Stimulated activated CD4-positive, alpha-beta T cell treated with anti-CD3 and anti-CD28 coated beads, Interleukin-1b, Interleukin-23, amount 100 ng/mL, for 24 hours (primary cell): ENCODE results near the gene SCART1.
"Not testable (repeated sequence)": the region's sequence is repeated elsewhere in the genome, so short reads cannot be mapped to it uniquely, and the experiment has no call there.

Experiments used
- DNase-seq, 4 experiments: peaks; one replicate each; pipeline ENCODE4 v3.0.0-alpha.2; 2020; ENCODE audit warnings: low read depth in 4 of 4, low spot score in 1 of 4

Gene SCART1

GRCh38 chr10:133431888-133432613 lies 21.7 kb upstream of the SCART1 start:
- DNase-seq: not testable (repeated sequence)

- DNase-seq: not testable (repeated sequence)
Observed at GRCh38 chr10:133432789-133433188, 21.0 kb upstream of the SCART1 start.

GRCh38 chr10:133438711-133439273 lies 15.0 kb upstream of the SCART1 start:
- no peak for DNase-seq

- no peak for DNase-seq
Observed at GRCh38 chr10:133439517-133440461, 14.0 kb upstream of the SCART1 start.

- DNase-seq: no peak
Observed at GRCh38 chr10:133440633-133441285, 13.0 kb upstream of the SCART1 start.

- not testable (repeated sequence) for DNase-seq
Observed at GRCh38 chr10:133441356-133441755, 12.4 kb upstream of the SCART1 start.

DNA sequence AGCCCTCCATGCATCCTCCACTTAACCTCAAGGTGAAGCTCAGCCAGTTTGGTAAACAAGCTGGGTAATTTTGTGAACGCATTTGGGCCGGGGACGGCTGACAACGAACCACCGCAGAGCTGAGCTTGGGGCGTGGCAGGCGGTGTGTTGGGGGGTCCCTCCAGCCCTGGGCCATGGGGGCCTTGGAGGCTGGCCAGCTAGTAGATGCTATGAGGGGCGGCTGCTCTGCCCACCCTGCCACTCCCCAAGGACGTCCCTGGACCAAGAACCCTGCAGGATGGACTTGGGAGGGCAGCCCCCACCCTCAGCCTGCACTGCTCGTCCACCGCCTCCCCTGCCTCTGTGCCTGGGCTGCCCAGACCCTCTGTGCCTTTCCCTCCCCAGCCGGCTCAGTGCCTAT lies 12.0 kb upstream of the SCART1 start:
- no peak for DNase-seq

GRCh38 chr10:133442191-133442966 lies 11.4 kb upstream of the SCART1 start:
- no peak for DNase-seq

- DNase-seq: no peak
Observed at GRCh38 chr10:133442967-133443924, 10.5 kb upstream of the SCART1 start.

DNA sequence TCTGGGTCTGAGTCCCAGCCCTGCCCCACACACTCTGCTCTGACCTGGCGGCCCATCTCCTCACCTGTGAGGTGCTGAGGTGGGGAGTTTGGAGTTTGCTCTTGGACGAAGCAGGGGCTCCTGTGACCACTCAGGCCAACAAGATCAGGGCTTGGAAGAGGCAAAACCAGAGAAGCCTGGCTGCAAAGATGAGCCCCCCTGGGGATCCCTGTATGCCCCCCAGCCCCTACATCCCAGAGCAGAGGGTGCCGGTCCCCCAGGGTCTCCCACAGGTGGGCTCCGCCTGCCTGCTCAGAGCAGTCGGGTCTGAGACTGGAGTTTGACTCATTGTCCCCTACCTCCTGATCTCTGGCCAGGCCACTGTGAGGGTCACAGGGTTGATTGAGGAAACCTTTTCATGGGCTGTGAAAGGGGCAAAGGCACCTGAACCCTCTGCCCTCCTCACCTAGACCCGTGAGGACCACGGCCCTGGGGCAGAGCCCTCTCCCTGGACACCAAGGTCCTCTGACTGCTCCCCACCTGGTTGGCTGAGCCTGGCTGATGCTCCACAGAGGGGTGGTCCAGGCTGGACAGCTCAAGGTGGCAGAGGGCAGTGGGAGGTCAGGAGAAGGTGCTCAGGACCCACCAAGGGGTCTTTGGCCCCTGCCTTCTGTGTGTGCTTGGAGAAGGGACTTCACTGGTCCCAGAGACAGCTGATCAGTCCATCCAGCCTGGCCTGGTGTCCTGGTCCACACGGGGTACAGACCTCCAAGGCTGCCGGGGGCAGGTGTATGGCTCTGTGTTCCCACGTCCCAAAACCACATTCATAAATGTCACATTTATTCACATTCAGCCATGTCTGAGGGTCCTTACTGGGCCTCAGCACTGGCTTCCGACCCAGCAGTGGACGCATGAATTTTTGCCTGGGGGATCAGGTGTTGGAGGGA lies 9.1 kb upstream of the SCART1 start:
- no peak for DNase-seq

DNA sequence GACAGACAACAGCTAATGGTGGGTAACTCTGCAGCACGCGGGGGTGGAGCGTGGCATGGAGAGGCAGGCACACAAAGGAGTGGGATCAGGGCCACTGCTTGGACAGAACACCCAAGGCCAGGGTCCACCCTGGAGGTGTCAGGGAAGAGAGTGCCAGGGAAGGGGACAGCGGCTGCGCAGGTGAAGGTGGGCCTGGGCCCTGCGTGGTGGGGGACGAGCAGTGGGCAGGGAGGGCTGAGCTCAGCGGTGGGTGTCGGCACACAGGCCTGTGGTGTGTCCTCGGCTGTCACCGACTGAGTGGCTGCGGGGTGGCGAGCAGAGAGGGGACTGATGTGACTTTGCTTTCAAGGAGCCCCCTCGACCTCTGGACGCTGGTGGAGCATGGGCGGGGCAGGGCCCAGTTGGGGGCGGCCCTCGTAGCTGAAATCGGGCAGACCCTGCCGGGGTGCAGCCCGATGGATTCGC lies 8.4 kb upstream of the SCART1 start:
- no peak for DNase-seq

- DNase-seq: no peak
Observed at GRCh38 chr10:133445751-133446708, 7.7 kb upstream of the SCART1 start.

DNA sequence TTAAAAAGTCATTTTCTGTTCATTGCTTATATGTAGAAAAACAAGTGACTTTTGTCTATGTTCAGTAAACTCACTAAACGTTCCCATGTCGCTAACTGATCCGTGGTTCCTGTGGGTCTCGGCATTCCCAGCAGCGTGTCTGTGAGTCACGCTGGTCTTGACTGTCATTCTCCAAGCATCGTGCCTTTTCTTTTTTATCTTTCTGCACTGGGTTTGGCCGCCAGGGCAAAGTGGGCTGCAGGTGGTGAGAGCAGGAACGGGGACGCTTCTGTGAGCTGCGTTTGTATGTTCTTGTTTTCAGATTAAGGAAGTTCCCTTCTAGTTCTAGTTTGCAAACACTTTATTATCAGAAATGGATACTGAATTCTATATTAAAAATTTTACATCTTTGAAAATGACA lies 6.8 kb upstream of the SCART1 start:
- DNase-seq: no peak

GRCh38 chr10:133448120-133448519 lies 5.6 kb upstream of the SCART1 start:
- no peak for DNase-seq

DNA sequence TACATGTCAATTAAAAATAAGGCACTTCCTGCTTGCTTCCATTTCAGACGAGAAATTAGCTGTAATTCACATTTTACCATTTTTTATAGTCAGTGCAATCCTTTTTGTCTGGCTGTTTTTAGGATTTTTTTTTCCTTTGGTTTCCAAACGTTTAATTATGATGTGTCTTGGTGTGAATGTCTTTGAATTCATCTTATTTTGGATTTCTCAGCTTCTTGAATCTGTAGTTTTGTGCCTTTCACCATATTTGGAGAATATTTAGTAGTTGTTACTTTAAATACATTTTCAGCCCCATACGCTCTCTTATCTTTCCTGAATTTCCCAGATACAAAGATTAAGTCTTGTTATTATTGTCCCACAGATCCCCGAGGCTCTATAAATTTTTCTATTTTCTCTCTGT lies 2.4 kb upstream of the SCART1 start:
- no peak for DNase-seq

GRCh38 chr10:133452453-133452852 lies 1.3 kb upstream of the SCART1 start:
- no peak for DNase-seq
